Head of caudate nucleus (tissue), 42 donors: Measurements from ENCODE around the gene SMAD3.
A peak's percentile ranks its signal among the peaks of the same experiment; 100 is the strongest.

Experiments
- DNase-seq, 42 donors: peaks; one replicate each; pipeline versions ENCODE4 v3.0.0 to v3.0.0-alpha.2; 2020 to 2021; ENCODE audit warnings: mixed read lengths in 7 of 42
- intact Hi-C: fragments of 100-400 bp; cut with DNase I; formaldehyde crosslinking; loops from one replicate; pipeline ENCODE4 v1.15.0; 2022

SMAD3 gene

DNA sequence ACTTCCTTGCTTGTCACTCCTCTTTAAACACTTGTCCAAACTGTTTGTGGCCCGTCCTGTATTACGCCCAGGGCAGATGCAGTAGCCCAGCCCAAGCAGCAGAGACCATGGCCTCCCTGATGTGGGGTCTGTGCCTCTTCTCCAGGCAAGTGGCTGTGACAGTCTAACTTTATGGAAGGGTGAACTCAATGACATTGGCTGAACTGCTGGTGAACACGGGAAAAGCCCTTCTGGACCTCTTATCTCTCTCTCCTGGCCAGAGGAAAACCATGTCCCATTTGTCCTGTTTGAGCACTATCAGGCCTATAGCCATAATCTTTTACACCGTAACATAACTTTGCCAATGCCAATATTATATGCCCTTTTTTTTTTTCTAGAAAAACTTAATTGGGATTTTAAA lies 67.6 kb downstream of the SMAD3 start:
- intact Hi-C loops: no loop called here

DNA sequence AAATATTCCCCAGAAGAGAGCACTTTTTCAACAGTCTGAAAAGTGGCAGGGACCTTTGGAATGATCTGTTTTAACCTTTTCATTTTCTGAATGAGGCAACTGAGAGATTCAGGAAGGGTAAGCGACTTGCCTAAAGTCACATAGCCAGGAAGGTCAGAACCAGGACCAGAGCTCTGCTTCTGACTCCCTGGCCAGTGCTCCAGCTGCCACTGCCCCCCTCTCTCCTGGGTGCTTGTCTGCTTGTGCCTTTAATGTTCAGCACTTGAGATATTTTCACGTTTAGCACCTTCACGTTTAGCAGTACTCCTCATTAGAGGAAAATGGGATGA lies 68.3 kb downstream of the SMAD3 start:
- no peak for DNase-seq
- intact Hi-C loops: no loop called here

More for the DNA sequence above, 67.6 kb downstream of the SMAD3 start:
- DNase-seq: no peak

DNA sequence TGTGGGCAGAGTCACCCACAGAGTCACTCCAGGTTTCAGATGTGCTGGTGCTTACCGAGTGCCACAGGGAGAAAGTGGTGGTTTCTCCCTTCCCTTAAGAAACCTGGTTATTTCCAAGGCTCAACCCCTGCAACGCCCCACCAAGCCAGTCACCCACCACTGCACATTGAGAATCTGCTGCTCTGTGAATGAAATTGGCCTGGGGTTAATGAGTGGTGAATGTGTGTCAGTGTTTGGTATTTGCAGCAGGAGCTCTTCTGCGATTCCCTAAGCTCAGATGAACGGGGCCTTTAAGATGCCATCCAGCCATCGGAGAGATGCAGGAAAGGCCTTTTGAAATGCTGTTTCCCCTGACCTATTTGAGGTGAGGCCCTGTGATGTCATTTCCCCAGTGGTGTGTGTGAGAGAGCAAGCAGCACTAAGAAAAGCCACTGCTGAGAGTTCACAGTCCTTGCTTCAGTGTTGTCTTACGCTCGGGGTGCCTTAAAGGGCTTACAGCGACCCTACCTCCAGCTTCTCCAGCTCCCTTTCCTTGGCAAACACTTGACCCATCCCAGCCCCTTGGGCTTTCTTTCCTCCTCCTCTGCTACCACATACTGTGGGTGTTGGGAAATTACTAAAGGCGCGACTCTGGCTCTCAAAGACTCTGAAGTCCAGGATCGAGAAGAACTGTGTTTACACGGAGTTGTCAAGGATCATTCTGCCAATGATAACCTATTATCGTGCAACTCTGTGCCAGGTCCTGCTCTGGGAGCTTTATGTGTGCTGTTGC lies 68.9 kb downstream of the SMAD3 start:
- DNase-seq: peak in 2 of 42 donors; percentile 32 to 36
- intact Hi-C loops: no loop called here

DNA sequence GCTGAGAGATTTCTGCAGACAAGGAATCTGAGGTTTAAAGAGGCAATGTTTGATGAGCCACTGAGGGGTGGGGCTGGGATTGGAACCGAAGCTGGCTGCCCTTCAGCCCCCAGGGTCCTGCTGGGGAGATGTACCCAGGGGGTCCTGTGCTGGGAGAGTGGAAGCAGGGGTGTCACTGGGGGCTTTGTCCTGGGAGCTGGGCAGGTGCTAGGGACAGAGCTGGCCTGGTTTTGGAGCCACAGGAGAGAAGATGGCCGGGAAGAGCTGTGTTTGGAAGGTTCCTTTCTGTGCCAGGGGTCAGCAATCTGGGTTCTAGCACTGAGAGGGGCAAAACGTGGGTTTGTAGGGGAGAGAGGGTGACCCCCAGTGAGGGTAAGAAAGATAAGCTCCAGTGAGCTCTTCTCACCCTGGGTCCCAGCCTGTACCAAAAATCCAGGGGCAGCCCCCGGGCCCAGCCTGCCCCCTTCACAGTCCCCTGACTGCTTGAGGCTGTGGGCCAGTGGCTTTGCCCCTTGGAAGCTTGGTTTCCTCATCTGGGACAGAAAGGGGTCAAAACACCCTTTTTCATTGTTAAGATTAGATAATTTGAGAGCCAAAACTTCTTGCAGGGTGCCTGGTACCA lies 69.6 kb downstream of the SMAD3 start:
- DNase-seq: peak in 2 of 42 donors; percentile 7 to 33

DNA sequence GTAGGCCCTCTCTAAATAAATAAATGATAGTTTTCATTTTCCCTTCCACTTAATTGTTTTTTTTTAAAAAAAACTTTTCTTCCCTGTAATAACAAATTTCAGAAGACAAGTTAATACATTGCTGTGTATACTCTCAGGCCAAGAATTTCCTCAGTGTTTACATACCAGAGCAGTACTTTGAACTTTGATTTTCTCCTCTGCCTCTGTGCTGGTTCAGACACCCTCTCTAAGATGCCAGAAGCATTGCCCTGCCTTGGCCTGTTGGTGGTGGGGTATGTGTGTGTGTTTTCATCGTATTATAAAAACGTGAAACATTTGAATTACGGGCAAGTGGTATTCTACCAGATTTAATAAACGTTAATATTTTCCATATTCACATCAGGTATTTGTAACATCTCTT lies 70.1 kb downstream of the SMAD3 start:
- DNase-seq: peak in 1 of 42 donors; percentile 7
- intact Hi-C loops: no loop called here

More for the DNA sequence above, 69.6 kb downstream of the SMAD3 start:
- intact Hi-C loops: no loop called here

DNA sequence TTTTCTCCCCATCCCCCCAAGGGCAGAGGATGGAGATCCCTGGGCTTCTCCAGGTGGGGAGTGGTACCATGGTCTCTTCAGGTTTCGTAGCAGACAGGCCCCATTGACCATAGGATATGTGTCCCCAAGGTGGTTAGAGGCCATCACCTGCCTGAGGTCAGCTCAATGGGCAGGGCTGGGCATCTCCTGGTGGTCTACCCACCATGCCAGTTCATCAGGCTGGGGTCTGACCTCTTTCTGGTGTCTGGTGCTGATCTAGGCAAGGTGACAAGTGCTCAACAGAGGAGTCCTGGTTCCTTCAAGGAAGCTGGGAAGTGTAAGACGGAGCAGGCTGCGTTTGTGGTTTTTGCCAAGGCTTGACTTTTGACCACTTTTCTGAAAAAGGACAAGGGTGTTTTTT lies 71.4 kb downstream of the SMAD3 start:
- intact Hi-C loops: no loop called here

DNA sequence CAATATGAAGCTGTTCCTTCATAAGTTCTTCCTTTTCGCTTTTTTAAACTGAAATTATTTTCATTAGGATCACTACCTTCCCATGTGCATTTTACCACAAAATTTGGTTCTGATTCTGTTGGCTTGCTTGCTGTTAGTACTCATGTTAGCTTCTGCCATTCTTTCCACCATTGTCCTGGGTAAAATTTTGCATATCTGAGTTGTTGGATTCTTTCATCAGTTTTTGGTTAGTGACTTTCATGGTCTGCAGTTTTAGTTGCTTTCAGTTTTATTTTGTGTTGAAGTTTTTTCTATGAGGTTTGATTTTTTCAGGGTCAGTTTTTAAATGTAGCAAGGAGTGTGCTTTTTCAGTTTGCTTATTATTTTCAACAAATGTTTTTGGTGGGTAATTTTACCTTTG lies 71.9 kb downstream of the SMAD3 start:
- intact Hi-C loops: no loop called here
- DNase-seq: no peak

More for the DNA sequence above, 71.4 kb downstream of the SMAD3 start:
- DNase-seq: peak in 1 of 42 donors; percentile 7

DNA sequence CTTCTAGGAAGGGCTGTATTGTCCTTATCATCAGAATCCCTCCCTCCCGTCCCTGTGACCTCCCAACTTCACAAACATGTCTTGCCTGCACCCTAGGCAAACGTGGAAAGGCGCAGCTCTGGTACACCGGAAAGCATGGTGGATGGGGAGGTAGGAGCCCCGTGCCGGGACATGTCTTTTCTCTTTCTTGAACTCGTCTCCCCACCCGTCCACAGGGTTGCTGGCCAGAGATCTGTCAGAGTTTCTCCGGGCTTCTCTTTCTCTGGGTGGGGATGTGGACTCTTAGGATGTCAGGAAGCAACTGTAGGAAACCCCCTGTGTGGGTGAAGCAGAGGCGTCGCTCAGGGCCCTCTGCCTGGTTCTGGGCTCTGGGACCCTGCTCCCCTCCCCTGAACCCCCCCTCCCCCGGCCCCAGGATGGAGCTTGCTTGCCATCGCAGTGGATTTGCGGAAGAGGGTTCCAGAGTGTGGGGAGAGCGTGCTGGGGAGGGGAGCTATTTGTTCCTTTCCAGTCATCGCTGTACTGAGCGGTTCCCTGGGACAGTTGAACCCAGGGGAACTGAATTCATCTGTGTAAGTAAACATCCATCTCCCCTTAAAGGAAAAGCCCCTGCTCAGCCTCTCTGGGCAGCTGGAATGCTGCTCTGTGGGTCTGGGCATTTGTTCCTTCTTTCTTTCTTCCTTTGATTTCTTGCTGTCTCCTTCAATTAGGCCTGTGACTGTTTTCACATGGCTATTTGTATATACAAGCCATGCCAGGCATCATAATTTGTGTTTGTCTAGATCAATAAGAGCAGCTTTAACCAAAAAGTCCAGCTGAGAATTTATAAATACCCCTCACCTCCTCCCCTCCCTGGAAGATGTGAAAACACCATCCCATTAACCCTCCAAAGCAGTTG lies 72.8 kb downstream of the SMAD3 start:
- no peak for DNase-seq
- intact Hi-C loops: no loop called here

DNA sequence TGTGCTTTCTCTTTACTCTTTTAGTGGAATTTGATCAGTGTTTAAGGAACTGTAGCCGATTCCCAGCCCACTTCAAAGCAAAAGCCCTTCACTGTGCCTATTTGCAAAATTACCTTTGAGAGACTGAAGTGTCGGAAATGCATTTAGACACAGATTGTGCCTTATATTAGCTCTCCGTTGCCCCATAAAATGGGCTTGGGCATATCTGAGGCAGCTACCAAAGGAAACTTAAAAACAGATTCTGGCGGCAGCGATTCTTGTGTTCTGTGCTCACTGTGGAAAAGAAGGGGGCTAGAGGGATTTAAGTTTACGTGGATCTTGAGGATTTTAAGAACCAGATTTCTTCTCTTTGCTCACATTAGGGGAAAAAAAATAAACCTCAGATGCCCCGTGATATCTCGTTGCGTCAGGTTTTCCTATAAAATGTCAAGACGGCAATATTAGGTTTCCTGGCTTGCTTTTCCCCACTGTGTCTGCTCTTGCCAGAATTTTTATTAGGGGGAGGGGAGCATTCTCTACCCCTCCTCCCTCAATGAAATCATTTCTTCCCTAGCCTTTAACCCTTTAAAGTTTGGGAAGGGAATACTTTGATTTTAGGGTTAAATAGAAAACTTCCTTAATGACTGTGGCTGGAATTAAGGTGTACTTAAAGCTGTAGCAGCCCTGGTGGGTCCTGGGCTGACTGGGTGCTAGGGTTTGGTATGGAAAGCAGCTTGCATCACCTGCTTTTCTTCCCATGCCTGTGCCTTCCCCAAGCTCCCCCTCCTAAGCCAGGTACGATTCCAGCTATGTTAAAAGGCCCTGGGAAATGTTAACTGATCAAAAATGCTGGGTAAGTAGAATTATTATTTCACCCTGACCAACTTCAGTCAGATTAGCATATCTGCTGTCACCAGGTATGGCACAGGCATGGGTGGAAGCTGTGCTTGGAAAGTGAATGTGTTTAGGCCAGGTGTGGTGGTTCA lies 73.8 kb downstream of the SMAD3 start:
- no peak for DNase-seq
- intact Hi-C loops: no loop called here

DNA sequence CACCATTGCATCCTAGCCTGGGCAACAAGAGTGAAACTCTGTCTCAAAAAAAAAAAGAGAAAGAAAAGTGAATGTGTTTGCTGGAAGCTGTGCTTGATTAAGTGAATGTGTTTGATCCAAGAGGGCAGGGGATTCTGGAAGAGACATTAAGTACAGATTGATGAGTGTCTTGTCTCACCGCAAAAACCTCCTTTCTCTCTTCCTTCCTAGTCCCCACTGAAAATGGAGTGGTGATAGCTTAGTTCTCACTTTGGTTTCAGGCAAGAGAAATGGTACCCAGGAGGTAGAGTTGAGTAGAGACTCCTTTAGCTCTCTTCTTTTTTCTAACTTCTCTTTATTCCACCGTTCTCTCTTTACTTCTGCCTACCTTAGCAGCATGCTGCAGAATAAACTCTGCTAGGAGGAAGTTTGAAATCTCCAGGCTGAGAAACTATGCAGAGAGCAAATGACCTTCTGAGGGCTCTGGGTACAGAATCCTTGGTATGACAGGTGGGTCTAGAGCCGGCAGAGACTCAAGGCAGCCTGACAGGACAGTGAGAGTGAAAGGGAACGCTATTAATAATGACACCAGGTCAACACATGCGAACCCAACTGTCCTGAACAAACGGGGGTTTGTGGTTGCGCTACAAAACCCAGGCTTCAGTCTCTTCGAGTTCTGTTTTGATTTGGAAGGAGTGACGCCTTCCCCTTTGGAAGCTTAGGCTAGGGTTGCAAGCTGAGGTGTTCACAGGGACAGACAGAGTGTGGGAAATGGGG lies 74.9 kb downstream of the SMAD3 start:
- DNase-seq: no peak
- intact Hi-C loops: no loop called here

DNA sequence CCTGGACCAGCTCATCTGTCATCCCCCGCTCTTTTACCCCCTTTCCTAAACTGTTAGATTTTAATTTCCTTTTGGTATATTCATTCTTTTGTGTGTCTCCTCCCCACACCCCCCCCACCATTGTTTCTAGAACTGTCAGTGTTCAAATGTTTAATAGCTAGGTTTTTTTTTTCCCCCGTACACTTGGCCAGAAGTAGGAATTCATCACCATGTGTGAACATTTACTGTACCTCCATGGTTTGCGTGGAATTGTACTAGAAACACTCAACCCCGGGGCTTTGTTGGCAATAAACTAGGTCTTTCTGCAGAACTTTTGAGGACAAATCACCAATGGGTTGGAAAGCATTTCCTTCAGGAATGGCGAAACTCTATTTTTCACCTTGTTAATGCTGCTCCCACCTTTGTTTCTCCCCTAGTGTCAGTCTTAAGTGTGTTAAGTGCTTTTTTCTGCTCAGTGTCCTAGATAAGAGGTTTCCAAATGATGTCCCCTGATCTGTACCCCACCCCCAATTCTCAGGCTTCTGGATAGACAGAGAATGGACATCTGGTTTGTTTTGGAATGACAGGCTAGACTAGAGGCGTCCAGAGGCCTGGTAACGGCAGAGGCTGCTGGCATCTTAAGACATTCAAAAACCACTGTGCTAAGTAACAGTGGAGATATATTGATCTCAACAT lies 76.8 kb downstream of the SMAD3 start:
- no peak for DNase-seq
- intact Hi-C loops: no loop called here

DNA sequence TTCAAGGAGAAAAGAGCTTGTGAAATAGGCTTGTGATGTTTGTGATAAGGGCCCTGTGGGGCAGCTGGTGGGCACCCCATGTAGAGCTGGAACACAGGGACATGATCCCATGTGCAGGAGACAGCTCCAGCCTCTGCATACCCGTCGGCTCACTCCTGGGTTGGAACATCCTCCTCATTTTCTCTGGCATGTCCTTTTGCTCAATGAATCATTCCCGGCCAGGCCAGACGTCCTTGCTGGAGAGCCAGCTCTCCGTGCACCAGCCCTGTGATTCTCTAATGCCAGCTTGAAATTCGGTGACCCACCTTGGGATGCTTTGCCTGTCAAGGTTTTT lies 77.3 kb downstream of the SMAD3 start:
- no peak for DNase-seq
- intact Hi-C loops: no loop called here

DNA sequence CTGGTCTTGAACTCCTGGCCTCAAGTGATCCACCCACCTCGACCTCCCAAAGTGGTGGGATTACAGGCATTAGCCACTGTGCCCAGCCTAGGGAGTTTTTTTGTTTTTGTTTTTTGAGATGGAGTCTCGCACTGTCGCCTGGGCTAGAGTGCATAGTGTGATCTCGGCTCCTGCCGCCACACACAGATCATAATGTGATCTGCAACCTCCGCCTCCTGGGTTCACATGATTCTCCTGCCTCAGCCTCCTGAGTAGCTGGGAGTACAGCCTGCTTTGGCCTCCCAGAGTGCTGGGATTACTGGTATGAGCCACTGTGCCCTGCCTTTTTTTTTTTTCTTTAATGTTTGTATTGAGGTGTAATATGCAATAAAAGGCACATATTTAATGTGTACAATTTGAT lies 78.2 kb downstream of the SMAD3 start:
- DNase-seq: no peak
- intact Hi-C loops: no loop called here

DNA sequence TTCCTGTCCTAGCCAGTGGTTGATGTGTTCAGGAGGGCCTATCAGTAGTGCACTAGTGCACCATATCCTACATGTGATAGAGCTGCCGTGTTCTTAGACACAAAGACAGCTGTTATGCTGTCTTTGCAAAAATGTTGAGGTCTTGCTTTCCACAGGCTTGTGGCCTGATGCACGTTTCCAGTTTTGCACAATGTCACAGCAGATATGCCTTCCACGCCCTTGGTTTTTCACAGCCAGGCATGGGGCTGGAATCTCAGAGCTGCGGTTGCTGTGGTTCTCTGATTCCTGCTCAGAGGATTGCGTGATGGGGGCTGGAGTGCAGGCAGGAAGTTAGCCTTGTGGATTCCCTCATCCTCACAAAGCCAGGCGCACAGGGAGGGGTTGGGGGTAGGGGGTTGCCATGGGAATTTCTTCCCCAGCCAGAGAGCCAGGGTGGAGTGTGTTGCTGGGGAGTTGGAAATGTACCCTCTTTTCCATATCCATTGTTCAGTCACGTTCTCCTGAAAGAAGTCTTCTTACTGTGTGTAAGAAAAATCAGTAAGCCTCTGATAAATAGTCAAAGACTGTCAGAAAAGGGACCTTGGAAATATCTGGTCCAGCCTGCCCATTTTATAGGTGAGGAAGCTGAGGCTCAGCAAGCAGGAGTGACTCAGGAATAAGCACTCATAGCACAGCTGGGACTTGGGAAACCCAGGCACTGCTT lies 79.4 kb downstream of the SMAD3 start:
- DNase-seq: no peak
- intact Hi-C loops: no loop called here

DNA sequence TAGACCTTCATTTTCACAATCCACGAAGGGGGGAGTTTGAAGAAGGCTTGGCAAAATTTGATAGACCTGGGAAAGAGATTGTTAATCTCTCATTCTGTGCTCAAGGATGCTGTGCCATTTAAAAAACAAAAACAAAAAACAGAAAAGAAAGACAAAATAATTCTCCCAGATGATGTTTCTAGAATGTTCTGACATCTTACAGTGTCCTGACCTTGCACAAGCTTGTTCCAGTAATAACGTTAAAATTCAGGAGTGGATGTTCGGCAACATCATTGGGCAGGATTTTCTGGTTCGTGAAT lies 79.9 kb downstream of the SMAD3 start:
- intact Hi-C loops: no loop called here
- no peak for DNase-seq

DNA sequence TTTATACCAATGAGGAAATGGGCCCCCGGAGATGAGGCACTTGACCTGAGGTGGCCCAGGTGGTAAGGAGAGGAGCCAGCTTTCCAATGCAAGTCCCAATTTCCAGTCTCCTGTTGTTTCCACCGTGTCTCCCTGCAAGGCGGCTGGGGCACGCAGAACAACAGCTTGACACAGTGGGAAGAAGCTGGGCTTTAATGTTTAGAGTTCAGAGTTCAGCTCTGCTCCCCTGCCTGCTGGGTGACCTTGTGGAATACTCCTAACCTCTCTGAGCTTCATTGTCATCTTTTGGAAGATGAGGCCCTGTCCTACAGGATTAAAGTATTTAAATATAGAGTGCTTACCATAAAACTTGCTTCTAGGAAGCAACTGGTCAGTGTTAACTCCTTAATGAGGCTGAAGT lies 80.3 kb downstream of the SMAD3 start:
- intact Hi-C loops: no loop called here
- no peak for DNase-seq

DNA sequence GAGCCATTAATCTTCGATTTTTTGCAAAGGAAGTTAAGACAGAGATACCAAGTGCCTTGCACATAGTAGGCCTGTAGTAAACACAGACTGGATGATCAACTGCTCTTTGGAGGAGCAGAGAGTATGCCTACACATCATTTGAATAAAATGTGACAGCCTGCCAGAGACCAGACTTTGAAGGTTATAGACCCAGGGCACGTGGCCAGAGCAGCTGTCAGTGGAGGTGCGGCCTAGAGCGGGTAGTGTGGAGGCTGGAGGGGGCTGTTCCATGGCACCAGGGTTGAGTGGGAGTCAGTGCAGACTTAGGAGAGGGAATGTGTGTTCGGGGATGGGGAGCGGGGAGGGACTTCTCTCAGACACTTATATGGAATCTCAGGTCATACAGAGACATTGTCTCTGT lies 80.8 kb downstream of the SMAD3 start:
- intact Hi-C loops: no loop called here
- peak in 10 of 42 donors; percentile 35 to 76 (median 50) for DNase-seq
